IgD-negative memory B cell (primary cell): ENCODE results near the gene CERS1. TPM values are rescaled to one million over a fixed set of nuclear protein-coding genes. Genes with fewer than 3 reads are reported as not detected.

ENCODE experiments used
- H3K27ac Mint-ChIP-seq, 3 donors: one replicate each; pipeline ENCODE4 v1.8.0; 2020 to 2022; ENCODE audit warnings: mild to moderate bottlenecking in 3 of 3, mixed read lengths in 3 of 3, moderate library complexity in 1 of 3
- H3K27me3 Mint-ChIP-seq: one replicate; pipeline ENCODE4 v1.8.0; 2021; ENCODE audit warnings: mixed read lengths
- H3K36me3 Mint-ChIP-seq: one replicate; pipeline ENCODE4 v1.8.0; 2020; ENCODE audit warnings: mild to moderate bottlenecking, mixed read lengths
- H3K4me1 Mint-ChIP-seq, 3 donors: one replicate each; pipeline ENCODE4 v1.8.0; 2020 to 2022; ENCODE audit warnings: mixed read lengths in 3 of 3, mild to moderate bottlenecking in 1 of 3
- H3K4me3 Mint-ChIP-seq, 4 donors: one replicate each; pipeline ENCODE4 v1.8.0; 2020 to 2022; ENCODE audit warnings: mild to moderate bottlenecking in 4 of 4, mixed read lengths in 4 of 4, moderate library complexity in 3 of 4
- H3K9me3 Mint-ChIP-seq, 3 donors: one replicate each; pipeline ENCODE4 v1.8.0; 2020 to 2021; ENCODE audit warnings: mixed read lengths in 3 of 3, mild to moderate bottlenecking in 1 of 3
- polyA plus RNA-seq: library from polyadenylated mRNA; unstranded; fragments of 300-500 nt; fragmentation: Illumina TruSeq; gene quantifications from one replicate; pipeline ENCODE4 v1.2.3, GENCODE V29; 2021

Gene CERS1
- polyA plus RNA-seq, 1 donor from 2014 or later = not detected

DNA sequence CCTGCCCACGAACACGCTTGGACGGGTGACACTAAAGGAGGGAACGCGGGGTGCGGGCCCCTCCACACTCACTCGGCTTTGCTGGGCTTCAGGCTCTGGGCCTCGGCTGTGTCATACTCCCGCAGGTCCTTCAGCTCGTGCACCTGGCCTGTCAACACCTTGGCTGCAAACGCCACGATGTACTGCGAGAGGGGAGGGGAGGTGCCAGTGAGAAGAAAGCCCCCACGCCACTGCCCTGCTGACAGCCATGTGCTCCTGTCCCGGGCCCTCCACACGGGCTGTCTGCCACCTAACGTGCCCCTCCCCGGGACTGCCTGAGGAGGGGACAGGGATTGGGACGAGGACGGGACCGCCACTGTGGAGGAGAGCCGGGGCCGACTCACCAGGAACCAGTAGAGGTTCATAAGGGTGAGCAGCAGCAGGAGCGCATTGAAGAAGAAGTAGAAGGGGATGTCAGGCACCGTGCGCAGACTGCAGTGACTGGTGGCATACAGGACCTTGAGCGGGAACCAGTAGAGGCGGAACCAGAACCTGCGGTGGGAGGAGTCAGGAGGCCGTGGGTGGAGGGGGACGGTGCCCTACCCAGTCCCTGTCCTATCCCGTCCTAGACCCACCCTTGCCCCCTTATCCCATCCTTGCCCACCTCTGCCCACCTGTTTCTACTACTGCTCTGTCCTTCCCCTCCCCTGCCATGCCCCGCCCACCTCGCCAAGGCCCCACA is 16.9 kb downstream of the CERS1 start:
- no peak overlapping the region for H3K4me3 Mint-ChIP-seq
- peaks cover 0 to 2% (median 0%) of the 10 kb centered on the region in 3 donors for H3K4me1 Mint-ChIP-seq
- H3K27me3 Mint-ChIP-seq = no peaks in the 10 kb centered on the region
- H3K27ac Mint-ChIP-seq = no peak overlapping the region
- H3K36me3 Mint-ChIP-seq = no peaks in the 10 kb centered on the region
- H3K9me3 Mint-ChIP-seq = peaks cover 0 to 3% (median 0%) of the 10 kb centered on the region in 3 donors

DNA sequence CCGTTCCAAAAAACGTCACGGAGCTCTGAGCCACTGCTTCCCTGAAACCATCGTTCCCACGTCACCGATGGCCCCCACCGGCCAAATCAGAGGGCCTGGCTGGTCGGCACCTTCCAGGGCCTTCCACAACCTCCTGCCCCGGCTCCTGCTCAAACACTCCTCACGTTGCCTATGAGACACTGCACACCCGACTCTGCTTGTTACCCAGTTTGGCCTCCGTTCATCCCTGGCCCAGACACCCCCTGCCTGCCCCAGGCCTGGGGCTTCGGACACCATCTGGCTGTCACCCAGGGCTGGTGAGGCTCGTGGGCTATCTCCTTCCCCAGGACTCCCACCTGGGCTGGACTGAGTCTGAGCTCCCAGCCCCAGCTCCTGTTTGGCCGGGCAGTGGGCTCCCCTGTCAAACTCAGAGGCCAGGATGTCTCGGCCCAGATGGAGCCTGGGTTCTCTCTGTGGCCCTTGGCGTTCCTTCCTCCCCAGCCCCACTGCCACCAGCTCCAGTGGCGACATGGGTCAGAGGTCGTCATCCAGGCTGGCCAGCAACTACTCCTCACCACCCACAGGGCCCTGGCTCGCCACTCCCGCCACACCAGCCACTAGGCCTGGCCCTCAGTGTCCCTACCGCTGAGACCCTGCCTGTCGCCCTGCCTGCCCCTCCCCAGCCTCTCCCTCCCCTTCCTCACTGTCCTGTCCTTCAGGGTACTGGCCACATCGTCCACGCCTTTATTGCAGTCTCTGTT is 17.7 kb downstream of the CERS1 start:
- no peak overlapping the region for H3K27ac Mint-ChIP-seq
- no peak overlapping the region for H3K4me3 Mint-ChIP-seq
- H3K9me3 Mint-ChIP-seq = peaks cover 0 to 3% (median 0%) of the 10 kb centered on the region in 3 donors
- H3K4me1 Mint-ChIP-seq = peaks cover 0 to 2% (median 0%) of the 10 kb centered on the region in 3 donors
- no peaks in the 10 kb centered on the region for H3K36me3 Mint-ChIP-seq
- H3K27me3 Mint-ChIP-seq = no peaks in the 10 kb centered on the region

DNA sequence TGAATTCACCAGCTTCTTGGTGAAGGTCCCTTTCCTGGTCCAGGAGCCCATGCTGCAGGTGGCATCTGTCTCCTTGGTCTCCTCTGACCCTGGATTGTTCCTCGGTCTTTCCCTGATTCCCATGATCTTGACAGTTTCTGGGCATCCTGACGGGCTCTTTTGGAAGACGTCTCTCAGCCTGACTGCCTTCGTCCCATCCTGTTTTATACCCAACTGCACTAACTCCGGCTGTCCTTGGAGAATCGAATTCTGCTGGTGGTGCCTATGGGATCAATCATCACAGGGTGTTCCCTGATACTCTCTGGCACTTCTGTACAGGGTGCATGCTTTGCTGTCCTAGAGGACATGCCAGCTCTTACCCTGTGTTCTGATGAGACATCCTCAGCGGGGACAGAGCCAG is 19.1 kb downstream of the CERS1 start:
- H3K9me3 Mint-ChIP-seq = peaks cover 0 to 3% (median 0%) of the 10 kb centered on the region in 3 donors
- no peaks in the 10 kb centered on the region for H3K36me3 Mint-ChIP-seq
- peak overlapping the region in 1 of 3 donors; percentile 63 for H3K27ac Mint-ChIP-seq
- peaks cover 0 to 2% (median 1%) of the 10 kb centered on the region in 3 donors for H3K4me1 Mint-ChIP-seq
- H3K4me3 Mint-ChIP-seq = no peak overlapping the region
- no peaks in the 10 kb centered on the region for H3K27me3 Mint-ChIP-seq

- H3K36me3 Mint-ChIP-seq = no peaks in the 10 kb centered on the region
These were observed 20.2 kb downstream of the CERS1 start for GRCh38 chr19:18875726-18876125.

DNA sequence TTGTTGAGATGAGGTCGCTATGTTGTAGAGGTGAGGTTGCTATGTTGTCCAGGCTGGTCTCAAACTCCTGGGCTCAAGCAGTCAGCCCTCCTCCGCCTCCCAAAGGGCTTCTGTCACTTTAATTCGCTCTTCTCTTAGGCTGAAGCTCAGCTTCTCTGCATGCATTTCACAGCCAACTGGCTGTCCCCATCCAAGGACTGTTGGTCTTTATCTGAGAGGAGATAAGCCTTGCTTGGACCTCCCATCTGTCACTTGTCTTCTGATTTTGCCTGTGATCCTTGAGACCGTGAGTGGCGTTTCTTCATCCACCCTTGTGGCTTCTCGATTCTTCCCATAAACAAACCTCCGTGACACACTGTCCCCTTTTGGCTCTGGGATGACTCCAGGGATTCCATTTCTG is 24.4 kb downstream of the CERS1 start:
- Mint-ChIP-seq H3K27ac (peak overlapping the region; percentile 1 to 78 (median 45)), H3K4me1 (peaks cover 5% of the 10 kb centered on the region in 3 donors), H3K9me3 (no peaks in the 10 kb centered on the region), H3K4me3 (peak overlapping the region in 3 of 4 donors; percentile 20 to 87 (median 50)), H3K36me3 (no peaks in the 10 kb centered on the region), H3K27me3 (no peaks in the 10 kb centered on the region)

More at GRCh38 chr19:18875726-18876125, 20.2 kb downstream of the CERS1 start:
- H3K4me3 Mint-ChIP-seq = no peak overlapping the region
- H3K4me1 Mint-ChIP-seq = peaks cover 2 to 5% (median 4%) of the 10 kb centered on the region in 3 donors
- peaks cover 0 to 3% (median 0%) of the 10 kb centered on the region in 3 donors for H3K9me3 Mint-ChIP-seq
- H3K27me3 Mint-ChIP-seq = no peaks in the 10 kb centered on the region
- H3K27ac Mint-ChIP-seq = peak overlapping the region in 1 of 3 donors; percentile 39

DNA sequence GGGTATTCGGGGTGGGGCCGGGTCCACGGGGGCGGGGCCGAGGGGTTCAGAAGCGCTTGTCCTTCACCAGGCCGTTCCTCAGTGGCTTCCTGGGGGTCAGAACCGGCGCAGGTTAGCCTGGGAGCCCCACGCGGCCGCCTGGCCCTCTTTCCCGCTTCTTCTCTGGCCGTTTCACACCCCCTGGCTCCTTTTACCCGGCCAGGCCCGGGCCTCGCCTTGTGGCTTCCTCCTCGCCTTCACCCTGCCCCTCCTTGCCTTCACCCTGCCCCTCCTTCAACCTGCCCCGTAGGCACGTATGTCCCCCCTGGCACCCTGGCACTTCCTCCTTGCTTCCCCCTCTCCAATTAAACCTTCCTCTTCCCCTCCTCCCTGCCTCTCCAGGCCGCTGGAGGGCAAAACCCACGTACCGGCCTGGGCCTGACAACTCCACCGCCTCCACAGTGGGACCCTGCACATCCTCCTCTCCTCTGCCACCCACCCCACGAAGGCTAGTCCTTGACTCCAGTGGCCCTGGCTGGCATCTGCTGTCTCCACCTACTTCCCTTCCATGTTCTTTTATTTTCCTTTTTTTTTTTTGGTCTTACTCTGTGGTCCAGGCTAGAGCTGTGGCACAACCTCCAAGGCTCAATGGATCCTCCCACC is 25.3 kb downstream of the CERS1 start:
- Mint-ChIP-seq H3K27me3 (no peaks in the 10 kb centered on the region), H3K4me3 (peak overlapping the region in 3 of 4 donors; percentile 46 to 65 (median 58)), H3K27ac (peak overlapping the region in 1 of 3 donors; percentile 45)

GRCh38 chr19:18869781-18870530 is 26.0 kb downstream of the CERS1 start:
- H3K4me1 Mint-ChIP-seq = peaks cover 5% of the 10 kb centered on the region in 3 donors
- H3K27ac Mint-ChIP-seq = no peak overlapping the region
- no peaks in the 10 kb centered on the region for H3K9me3 Mint-ChIP-seq
- no peak overlapping the region for H3K4me3 Mint-ChIP-seq
- H3K27me3 Mint-ChIP-seq = no peaks in the 10 kb centered on the region
- no peaks in the 10 kb centered on the region for H3K36me3 Mint-ChIP-seq

More for the DNA sequence above, 25.3 kb downstream of the CERS1 start:
- H3K4me1 Mint-ChIP-seq = peaks cover 5% of the 10 kb centered on the region in 3 donors
- H3K9me3 Mint-ChIP-seq = no peaks in the 10 kb centered on the region
- no peaks in the 10 kb centered on the region for H3K36me3 Mint-ChIP-seq

GRCh38 chr19:18869023-18869618 is 26.8 kb downstream of the CERS1 start:
- H3K36me3 Mint-ChIP-seq = no peaks in the 10 kb centered on the region
- H3K4me1 Mint-ChIP-seq = peaks cover 5% of the 10 kb centered on the region in 3 donors
- H3K4me3 Mint-ChIP-seq = no peak overlapping the region
- no peak overlapping the region for H3K27ac Mint-ChIP-seq
- H3K27me3 Mint-ChIP-seq = no peaks in the 10 kb centered on the region
- no peaks in the 10 kb centered on the region for H3K9me3 Mint-ChIP-seq

GRCh38 chr19:18868380-18869022 is 27.5 kb downstream of the CERS1 start:
- Mint-ChIP-seq H3K9me3 (no peaks in the 10 kb centered on the region), H3K27me3 (no peaks in the 10 kb centered on the region), H3K36me3 (no peaks in the 10 kb centered on the region), H3K4me3 (no peak overlapping the region), H3K27ac (no peak overlapping the region), H3K4me1 (peaks cover 5% of the 10 kb centered on the region in 3 donors)

DNA sequence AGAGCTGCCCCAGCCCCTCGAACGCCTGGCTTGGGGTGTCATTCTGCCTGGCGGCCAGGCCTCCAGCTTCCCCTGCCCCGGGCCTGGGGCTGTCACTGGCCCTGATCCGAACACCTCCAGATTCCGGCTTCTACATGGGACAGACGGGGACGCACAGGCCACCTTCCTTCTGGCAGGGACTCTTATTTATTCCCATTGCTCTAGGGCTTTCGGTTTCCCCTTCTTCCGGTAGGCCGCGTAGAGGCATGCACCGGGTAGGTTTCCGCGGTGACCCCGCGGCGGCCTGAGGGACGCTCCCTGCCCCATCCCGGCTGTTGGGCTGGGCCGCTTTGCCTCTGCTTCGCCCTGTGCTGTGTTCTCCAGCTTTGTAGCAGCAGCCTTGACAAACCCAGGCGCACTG is 28.2 kb downstream of the CERS1 start:
- no peak overlapping the region for H3K27ac Mint-ChIP-seq
- H3K27me3 Mint-ChIP-seq = no peaks in the 10 kb centered on the region
- no peak overlapping the region for H3K4me3 Mint-ChIP-seq
- no peaks in the 10 kb centered on the region for H3K36me3 Mint-ChIP-seq
- peaks cover 5% of the 10 kb centered on the region in 3 donors for H3K4me1 Mint-ChIP-seq
- H3K9me3 Mint-ChIP-seq = no peaks in the 10 kb centered on the region

DNA sequence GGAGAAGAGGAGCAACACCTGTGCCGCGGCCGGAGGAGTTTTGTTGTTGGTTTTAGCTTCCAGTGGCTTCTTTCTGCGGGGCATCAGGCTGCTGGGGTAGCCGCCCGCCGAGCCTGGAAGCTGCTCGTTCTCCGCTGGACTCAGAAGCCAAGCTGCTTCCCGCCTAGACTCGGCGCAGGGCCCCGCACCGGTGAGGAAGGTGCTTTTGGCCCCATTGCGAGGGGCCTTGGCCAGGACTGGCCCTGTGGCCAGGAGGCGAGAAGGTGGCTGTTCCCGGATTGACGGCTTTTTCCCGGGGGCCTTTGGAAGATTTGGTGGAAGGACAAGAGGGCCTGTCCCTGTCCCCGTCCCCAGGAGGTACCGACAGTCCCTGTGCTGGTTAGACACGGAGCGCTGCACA is 28.8 kb downstream of the CERS1 start:
- no peaks in the 10 kb centered on the region for H3K27me3 Mint-ChIP-seq
- no peaks in the 10 kb centered on the region for H3K36me3 Mint-ChIP-seq
- H3K27ac Mint-ChIP-seq = peak overlapping the region in 1 of 3 donors; percentile 67
- no peaks in the 10 kb centered on the region for H3K9me3 Mint-ChIP-seq
- peaks cover 5 to 8% (median 5%) of the 10 kb centered on the region in 3 donors for H3K4me1 Mint-ChIP-seq
- H3K4me3 Mint-ChIP-seq = no peak overlapping the region

DNA sequence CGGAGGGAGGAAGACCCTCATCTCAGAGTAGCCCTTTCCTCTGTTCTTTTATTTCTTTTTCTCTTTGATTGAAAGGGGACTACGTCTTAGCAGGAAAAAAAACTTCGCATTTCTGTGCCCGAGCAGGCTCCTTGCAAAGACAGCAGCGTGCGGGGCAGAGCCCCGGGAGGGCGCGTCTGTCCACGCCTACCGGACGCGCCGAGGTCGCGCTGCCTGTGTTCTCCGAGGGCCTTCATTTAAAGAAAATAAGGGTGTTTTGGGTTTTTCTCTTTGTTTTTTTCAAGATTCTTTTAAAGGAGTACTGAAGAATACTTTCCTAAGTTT is 29.2 kb downstream of the CERS1 start:
- Mint-ChIP-seq H3K4me3 (no peak overlapping the region), H3K27me3 (no peaks in the 10 kb centered on the region), H3K4me1 (peaks cover 3 to 8% (median 5%) of the 10 kb centered on the region in 3 donors), H3K27ac (peak overlapping the region in 2 of 3 donors; percentile 67 to 78), H3K9me3 (no peaks in the 10 kb centered on the region), H3K36me3 (no peaks in the 10 kb centered on the region)

GRCh38 chr19:18865973-18866799 is 29.8 kb downstream of the CERS1 start:
- H3K36me3 Mint-ChIP-seq = no peaks in the 10 kb centered on the region
- no peaks in the 10 kb centered on the region for H3K27me3 Mint-ChIP-seq
- peak overlapping the region in 2 of 3 donors; percentile 67 to 80 for H3K27ac Mint-ChIP-seq

More at GRCh38 chr19:18865973-18866799, 29.8 kb downstream of the CERS1 start:
- H3K4me1 Mint-ChIP-seq = peaks cover 4 to 13% (median 8%) of the 10 kb centered on the region in 3 donors
- H3K4me3 Mint-ChIP-seq = peak overlapping the region in 1 of 4 donors; percentile 52
- H3K9me3 Mint-ChIP-seq = no peaks in the 10 kb centered on the region
